Activated T-cell treated with anti-CD3 and anti-CD28 coated beads for 1 hour (primary cell): ENCODE results near the gene CALY.
A peak's percentile ranks its signal among the peaks of the same experiment; 100 is the strongest.
"Not testable (repeated sequence)": the region's sequence is repeated elsewhere in the genome, so short reads cannot be mapped to it uniquely, and the experiment has no call there.

ENCODE experiments used
- DNase-seq: peaks from one replicate; pipeline ENCODE4 v3.0.0-alpha.2; 2020; ENCODE audit warnings: low read depth

Gene CALY

GRCh38 chr10:133336577-133337369, at the start of gene CALY:
TSS of gene CALY (minus strand) at chr10:133336896. CDS start at chr10:133328989, 7,907 bp downstream.
- peak; percentile 75 for DNase-seq

- DNase-seq = no peak
These were observed 48.5 kb upstream of the CALY start for GRCh38 chr10:133385214-133385613.

- DNase-seq = no peak
These were observed 47.4 kb upstream of the CALY start for GRCh38 chr10:133384071-133384470.

- DNase-seq = no peak
These were observed 46.9 kb upstream of the CALY start for GRCh38 chr10:133383551-133383950.

GRCh38 chr10:133381036-133381435, 44.3 kb upstream of the CALY start:
- DNase-seq = no peak

- DNase-seq = no peak
These were observed 43.3 kb upstream of the CALY start for GRCh38 chr10:133379801-133380666.

- DNase-seq = peak; percentile 40
These were observed 42.6 kb upstream of the CALY start, which contains the start of gene PAOX for GRCh38 chr10:133379152-133379800. TSS of gene PAOX (plus strand) at chr10:133379262. CDS start at chr10:133379317, 55 bp downstream.

- peak; percentile 45 for DNase-seq
These were observed 41.8 kb upstream of the CALY start for GRCh38 chr10:133378251-133379096.

GRCh38 chr10:133377818-133378250, 41.1 kb upstream of the CALY start:
- no peak for DNase-seq

- no peak for DNase-seq
These were observed 40.5 kb upstream of the CALY start for GRCh38 chr10:133377025-133377817.

GRCh38 chr10:133376183-133376582, 39.5 kb upstream of the CALY start:
- not testable (repeated sequence) for DNase-seq

GRCh38 chr10:133375357-133376115, 38.8 kb upstream of the CALY start:
- no peak for DNase-seq

GRCh38 chr10:133373174-133374090, 36.7 kb upstream of the CALY start, which contains the start of gene ECHS1:
TSS of gene ECHS1 (minus strand) at chr10:133373354. CDS start at chr10:133373333, 21 bp downstream.
- peak; percentile 90 for DNase-seq

- DNase-seq = no peak
These were observed 35.8 kb upstream of the CALY start for GRCh38 chr10:133372507-133372906.

GRCh38 chr10:133370030-133370786, 33.5 kb upstream of the CALY start:
- DNase-seq = no peak

- no peak for DNase-seq
These were observed 31.5 kb upstream of the CALY start for GRCh38 chr10:133368153-133368552.

- DNase-seq = not testable (repeated sequence)
These were observed 30.8 kb upstream of the CALY start for GRCh38 chr10:133367461-133367860.

- no peak for DNase-seq
These were observed 30.1 kb upstream of the CALY start for GRCh38 chr10:133366751-133367150.
